ENCODE results near the gene TUBB4A.

TUBB4A gene

DNA sequence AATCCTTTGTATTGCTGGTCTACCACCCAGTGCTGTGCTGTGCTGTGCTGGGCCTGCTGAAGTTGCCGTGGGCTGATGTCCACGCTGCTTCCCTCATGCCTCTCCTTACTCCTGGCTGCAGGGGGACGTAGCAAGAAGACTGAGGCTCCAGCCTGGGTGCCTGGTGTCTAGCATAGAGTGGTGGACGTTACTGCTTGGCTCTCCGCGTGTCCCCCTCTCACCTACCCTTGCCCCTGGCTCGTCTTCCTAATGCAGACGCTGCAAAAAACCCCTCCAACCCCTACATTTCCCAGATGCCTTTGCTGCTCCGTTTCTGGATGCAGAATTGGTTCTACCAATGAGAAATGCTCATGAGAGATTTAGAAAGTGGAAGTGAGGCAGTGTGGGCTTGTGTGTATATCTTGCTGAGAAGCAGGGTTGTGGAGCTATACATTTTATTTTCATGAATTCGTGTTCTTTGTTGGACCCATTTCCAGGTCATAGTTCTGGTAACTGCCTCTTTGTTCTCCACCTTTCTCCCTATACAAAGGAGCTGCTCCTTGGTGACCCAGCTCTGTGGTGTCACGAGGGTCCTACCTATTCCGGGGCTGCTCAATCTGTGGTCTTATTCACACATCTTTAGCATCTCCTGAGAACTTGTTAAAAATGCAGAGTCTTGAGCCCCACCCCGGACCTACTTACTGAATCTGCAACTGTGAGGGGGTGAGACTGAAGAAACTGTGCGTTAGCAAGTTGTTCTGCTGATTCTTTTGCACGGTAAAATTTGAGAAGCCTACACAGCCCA, 12.6 kb downstream of the TUBB4A start:
- TF ChIP-seq, protein P1, sequence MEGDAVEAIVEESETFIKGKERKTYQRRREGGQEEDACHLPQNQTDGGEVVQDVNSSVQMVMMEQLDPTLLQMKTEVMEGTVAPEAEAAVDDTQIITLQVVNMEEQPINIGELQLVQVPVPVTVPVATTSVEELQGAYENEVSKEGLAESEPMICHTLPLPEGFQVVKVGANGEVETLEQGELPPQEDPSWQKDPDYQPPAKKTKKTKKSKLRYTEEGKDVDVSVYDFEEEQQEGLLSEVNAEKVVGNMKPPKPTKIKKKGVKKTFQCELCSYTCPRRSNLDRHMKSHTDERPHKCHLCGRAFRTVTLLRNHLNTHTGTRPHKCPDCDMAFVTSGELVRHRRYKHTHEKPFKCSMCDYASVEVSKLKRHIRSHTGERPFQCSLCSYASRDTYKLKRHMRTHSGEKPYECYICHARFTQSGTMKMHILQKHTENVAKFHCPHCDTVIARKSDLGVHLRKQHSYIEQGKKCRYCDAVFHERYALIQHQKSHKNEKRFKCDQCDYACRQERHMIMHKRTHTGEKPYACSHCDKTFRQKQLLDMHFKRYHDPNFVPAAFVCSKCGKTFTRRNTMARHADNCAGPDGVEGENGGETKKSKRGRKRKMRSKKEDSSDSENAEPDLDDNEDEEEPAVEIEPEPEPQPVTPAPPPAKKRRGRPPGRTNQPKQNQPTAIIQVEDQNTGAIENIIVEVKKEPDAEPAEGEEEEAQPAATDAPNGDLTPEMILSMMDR (IDR thresholded peaks at IDR 0.05; ENCODE audit: extremely low read depth, missing control alignments): no peak
- DNase-seq (ENCODE audit: low spot score): peak; percentile 83

DNA sequence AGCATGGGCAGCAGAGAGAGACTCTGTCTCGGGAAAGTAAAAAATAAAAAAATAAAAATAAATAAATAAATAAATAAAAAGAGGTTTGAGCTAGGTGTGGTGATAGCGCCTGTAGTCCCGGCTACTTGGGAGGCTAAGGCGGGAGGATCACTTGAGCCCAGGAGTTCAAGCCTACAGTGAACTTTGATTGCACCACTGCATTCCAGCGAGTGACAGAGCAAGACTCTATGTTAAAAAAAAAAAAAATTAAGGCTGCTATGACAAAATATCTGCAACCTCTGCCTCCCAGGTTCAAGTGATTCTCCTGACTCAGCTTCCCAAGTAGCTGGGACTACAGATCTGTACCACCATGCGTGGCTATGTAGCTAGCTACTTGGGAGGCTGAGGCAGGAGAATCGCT, 17.3 kb downstream of the TUBB4A start:
- TF ChIP-seq, protein P1 (IDR thresholded peaks at IDR 0.05; ENCODE audit: extremely low read depth, missing control alignments): no peak
- DNase-seq (ENCODE audit: low spot score): no peak

DNA sequence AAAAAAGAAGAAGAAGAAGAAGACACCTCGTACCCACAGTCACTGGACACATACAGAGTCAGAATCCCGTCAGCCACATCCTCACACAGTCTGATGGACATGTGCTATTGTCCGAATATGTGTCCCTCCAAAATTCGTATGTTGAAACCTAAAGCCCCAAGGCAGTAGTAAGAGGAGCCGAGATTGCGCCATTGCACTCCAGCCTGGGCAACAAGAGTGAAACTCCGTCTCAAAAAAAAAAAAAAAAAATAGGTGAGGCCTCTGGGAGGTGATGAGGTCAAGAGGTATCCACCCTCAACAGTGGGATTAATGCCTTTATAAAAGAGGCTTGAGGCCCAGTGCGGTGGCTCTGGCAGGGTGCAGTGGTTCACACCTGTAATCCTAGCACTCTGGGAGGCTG, 17.9 kb downstream of the TUBB4A start:
- DNase-seq (ENCODE audit: low spot score): no peak
- TF ChIP-seq, protein P1 (IDR thresholded peaks at IDR 0.05; ENCODE audit: extremely low read depth, missing control alignments): no peak

DNA sequence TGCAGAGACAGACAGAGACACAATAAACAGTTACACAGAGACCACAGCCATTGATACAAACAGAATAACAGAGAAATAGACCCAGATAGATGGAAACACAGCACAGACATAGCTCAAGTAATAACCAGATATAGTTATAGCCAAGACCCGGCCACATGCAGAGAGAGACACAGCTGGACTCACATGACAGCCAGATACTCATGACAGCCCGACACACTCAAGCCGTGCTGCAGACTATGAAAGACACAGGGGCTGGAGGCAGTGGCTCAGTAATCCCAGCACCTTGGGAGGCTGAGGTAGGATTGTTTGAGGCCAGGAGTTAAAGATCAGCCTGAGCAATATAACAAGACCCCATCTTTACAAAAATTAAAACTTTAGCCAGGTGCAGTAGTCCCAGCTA, 18.9 kb downstream of the TUBB4A start:
- no peak for DNase-seq (ENCODE audit: low spot score)
- TF ChIP-seq, protein P1 (IDR thresholded peaks at IDR 0.05; ENCODE audit: extremely low read depth, missing control alignments): no peak

DNA sequence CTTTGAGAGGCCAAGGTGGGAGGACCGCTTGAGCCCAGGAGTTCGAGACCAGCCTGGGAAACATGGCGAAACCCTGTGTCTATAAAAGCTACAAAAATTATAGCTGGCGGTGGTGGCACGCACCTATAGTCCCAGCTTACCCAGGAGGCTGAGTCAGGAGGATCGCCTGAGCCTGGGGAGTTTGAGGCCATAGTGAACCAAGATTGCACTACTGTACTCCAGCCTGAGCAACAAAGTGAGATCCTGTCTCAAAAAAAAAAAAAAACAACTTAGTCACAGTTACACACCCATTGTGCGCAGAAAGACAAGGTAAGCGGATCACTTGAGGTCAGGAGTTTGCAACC, 19.8 kb downstream of the TUBB4A start:
- TF ChIP-seq, protein P1 (IDR thresholded peaks at IDR 0.05; ENCODE audit: extremely low read depth, missing control alignments): no peak
- no peak for DNase-seq (ENCODE audit: low spot score)

DNA sequence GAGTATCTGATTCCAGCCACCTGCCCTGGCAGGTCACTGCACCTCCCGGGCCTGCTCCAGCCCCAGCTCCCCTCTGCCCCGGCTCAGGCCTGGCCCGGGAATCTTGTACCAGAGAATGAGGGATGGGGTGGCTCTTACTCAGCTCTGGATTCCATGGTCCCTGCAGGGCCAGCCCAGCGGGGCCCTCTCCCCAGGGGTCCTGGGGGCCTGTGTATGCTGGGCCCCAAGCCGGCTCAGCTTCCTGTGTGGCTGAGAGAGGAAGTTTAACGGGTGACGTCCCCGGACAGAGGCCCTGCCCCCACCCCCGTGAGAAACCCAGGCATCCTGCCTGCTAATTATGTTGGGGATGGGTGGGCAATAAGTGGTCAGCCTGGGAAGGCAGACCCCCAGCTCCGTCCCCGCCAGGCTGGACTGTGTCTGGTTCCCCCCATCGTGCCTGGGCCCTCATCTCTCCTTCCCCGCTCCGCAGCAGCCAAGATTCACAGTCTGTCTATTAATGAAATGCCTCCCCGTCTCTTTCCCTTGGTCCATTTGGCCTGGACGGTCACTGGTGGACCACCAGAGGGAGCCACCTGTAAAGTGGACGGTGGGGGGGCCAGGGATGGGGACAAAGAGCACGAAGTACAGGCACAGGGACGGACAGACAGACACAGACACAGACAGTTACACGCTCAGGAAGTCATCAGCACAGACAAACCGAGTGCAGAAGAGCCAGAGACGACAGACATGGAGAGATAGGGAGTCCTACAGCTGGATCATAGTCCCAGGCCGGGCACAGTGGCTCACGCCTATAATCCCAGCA, 20.4 kb downstream of the TUBB4A start, which contains the start of gene DENND1C:
TSS of gene DENND1C (minus strand) at position 247 of the 802 bp plus-strand sequence. CDS start at position 155, 92 bp downstream.
- TF ChIP-seq, protein P1 (IDR thresholded peaks at IDR 0.05; ENCODE audit: extremely low read depth, missing control alignments): peak; percentile 67
- DNase-seq (ENCODE audit: low spot score): peak; percentile 81

DNA sequence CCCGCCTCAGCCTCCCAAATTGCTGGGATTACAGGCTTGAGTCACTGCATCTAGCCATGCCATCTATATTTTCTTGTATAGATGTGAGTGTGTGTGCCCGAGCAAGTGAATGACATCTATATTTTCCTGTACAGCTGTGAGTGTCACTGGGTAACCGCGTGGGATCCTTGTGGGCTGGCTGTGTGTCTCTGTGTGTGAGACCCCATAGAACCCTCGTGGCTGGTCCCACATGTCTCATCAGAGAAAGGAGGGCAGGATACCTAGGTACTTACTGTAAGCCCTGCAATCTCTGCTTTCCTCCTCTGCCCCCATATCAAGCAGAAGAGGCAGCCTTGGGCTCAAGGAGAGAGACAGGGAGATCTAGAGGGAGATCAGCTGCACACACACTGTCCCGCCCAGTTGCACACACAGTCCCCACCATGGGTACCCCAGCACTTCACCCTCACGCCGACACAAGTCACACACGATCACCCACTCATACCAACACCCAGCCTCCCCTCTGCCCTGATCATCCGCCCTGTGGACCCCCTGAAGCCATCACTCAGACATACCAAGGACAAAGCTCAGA, 21.2 kb downstream of the TUBB4A start:
- TF ChIP-seq, protein P1 (IDR thresholded peaks at IDR 0.05; ENCODE audit: extremely low read depth, missing control alignments): no peak
- no peak for DNase-seq (ENCODE audit: low spot score)
